NCI-H1105 treated with DMSO at 0.1 percent for 48 hours (cell line): ENCODE measurements around the gene ISG15.
"Not testable (repeated sequence)": the region's sequence is repeated elsewhere in the genome, so short reads cannot be mapped to it uniquely, and the experiment has no call there.

Source experiments
- DNase-seq: peaks from one replicate; lab custom pipeline; 2025; lab: John Stamatoyannopoulos, UW

The ISG15 gene

DNA sequence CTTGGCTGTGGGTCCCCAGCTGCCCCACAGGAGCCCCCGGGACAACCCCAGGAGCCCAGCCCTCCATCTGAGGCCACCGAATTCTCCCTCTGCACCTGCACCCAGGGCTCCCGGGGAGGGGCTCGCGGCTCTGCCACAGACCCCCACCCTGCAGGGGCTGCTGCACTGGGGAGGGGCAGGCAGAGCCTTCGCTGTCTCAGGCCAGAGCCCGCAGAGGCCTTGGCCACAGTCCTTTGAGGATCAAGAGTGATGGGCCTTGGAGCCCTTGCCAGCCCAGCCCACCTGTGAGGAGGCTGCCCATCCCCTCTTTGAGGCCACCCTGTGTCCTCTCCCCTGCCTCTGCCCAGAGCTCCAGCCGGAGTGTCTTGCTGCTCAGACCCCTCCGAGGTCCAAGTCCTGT is 37.9 kb upstream of the ISG15 start:
- no peak for DNase-seq

DNA sequence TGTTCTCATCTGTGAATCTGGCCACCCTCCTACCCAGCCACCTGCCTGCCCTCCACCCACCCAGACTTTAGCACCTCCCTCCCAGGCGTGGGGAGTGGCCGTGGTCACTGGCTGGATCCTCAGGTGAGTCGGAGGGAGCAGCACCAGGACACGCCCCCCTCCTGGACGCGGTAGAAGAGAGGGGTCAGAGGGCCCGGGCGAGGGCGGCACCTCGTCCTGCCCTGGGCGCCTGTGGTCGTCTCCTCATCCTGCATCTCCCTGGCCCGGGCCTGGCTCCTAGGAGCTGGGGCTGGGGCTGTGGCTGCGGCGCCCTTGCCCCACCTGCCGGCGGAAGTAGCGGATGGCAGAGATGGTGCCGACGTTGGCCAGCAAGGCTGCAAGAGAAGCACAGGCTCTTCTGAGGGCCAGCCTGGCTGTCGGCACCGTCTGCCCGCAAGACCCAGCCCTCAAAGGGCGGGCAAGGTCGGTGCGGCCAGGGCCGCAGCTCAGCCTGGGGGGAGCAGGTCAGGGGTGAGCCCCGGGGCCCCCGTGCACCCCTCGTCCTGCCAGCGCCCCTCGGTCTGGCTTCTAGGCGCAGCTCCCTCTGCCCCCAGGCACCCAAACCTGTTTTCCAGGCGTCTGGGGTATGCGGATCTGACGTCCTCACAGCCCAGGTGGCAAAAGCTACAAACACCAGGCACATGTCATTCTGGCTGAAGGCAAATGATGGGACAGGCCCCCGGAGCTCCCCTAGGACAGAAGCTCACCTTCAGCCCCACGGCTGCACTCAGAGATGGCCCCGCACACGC is 37.2 kb upstream of the ISG15 start:
- DNase-seq = peak; percentile 62

DNA sequence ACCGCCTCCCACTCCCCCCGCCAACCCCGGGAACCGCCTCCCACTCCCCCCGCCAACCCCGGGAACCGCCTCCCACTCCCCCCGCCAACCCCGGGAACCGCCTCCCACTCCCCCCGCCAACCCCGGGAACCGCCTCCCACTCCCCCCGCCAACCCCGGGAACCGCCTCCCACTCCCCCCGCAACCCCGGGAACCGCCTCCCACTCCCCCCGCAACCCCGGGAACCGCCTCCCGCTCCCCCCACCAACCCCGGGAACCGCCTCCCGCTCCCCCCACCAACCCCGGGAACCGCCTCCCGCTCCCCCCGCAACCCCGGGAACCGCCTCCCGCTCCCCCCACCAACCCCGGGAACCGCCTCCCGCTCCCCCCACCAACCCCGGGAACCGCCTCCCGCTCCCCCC is 36.5 kb upstream of the ISG15 start:
- DNase-seq = not testable (repeated sequence)

DNA sequence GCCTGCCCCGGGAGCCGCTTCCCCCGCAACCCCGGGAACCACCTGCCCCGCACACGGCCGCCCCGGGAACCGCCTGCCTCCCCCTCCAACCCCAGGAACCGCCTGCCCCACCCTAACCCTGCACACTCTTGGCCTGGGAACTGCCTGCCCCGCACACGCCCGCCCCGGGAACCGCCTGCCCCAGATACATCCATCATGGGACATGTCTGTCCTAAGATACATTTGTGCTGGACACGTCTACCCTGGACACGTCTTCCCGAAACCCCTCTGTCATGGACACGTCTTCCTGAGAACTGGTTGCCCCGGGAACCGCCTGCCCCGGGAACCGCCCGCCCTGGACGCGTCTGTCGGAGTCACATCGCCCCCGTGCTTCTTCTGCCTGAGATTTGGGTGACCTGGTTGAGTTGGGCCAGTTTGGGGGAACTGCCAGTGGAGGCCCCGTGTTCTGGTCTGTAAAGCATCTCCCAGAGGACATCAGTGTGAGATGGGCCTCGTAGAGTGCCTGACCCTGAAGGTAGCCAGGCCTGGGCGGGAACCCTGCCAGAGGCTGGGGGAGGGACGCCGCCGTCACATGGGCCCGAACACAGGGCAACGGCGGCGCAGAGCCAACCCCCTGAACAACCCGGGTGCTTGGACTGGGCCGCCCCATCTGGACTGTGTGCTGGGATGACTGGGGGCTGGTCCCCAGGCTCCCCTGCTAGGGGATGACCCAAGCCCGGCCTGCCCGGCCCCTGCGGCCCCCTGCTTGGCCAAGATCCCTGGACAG is 35.0 kb upstream of the ISG15 start:
- no peak for DNase-seq

DNA sequence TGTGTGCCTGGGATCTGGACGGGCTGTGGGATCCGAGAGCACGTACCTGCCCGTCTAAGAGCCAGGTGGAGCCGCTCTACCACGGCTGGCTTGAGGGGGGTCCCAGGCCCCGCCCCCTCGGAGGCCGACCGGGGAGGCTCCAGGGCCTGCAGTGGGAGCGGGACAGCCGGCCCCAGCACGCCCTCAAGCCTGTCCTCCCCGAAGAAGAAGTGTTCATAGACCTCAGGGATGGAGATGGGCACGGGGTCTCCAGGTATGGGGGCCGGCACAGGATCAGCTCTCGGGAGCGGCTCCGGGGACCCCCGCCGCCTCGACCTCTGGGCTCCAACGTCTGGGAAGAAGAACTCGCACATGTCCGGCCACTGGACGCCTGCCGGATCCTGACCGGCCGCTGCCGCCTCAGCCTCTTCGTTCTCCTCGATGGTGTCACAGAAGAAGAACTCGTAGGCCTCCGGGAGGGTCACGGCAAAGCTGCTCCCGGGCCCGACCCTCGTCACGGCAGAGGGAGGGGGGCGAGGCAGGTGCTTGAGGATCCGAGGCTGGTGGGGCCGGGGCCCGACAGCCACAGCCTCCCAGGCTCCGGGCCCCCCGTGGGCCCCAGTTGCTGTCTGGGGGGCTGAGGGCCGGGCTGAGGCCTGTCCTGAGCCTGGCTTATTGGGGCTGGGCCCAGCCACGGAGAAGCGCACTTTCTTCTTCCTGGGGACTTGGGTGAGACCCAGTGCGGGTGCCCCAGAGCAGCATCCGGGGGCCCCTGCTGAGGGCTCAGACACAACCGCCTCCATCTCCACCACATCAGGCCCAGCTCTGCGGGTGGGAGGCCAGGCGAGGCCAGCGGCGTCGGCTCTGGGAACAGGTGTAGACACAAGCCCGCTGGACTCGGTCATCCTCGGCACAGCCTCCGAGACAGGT is 34.2 kb upstream of the ISG15 start:
- no peak for DNase-seq

DNA sequence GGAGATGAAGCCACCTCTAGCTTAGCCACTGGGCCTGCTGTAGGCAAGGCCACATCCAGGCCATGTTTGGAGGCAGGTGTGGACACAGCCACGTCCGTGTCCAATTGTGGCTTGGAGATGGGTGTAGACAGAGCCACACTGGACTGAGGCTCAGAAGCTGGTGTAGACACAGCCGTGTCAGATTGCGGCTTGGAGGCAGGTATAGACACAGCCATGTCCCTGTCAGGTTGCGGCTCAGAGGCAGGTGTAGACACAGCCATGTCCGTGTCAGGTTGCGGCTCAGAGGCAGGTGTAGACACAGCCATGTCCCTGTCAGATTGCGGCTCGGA is 33.6 kb upstream of the ISG15 start:
- DNase-seq = no peak

DNA sequence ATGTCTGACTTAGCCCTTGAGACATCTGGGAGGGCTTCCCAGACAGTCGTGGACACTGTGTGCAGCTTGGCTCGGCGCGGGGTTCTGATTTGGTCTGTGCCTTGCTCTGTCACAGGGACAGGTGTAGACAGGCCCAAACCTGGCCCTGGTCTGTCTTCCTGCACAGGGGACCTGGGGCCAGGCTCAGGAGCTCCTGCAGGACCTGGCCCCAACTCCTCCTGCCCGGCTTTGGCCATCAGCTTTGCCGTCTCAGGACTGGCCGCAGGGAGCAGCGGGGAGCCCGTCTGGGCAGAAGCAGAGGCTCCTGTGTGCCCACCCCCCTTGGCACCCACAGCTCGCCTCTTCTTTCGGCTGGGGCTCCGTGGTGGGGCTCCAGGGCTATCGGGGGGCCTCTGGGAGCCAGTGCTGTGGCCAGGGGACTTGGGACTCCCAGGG is 33.1 kb upstream of the ISG15 start:
- no peak for DNase-seq

DNA sequence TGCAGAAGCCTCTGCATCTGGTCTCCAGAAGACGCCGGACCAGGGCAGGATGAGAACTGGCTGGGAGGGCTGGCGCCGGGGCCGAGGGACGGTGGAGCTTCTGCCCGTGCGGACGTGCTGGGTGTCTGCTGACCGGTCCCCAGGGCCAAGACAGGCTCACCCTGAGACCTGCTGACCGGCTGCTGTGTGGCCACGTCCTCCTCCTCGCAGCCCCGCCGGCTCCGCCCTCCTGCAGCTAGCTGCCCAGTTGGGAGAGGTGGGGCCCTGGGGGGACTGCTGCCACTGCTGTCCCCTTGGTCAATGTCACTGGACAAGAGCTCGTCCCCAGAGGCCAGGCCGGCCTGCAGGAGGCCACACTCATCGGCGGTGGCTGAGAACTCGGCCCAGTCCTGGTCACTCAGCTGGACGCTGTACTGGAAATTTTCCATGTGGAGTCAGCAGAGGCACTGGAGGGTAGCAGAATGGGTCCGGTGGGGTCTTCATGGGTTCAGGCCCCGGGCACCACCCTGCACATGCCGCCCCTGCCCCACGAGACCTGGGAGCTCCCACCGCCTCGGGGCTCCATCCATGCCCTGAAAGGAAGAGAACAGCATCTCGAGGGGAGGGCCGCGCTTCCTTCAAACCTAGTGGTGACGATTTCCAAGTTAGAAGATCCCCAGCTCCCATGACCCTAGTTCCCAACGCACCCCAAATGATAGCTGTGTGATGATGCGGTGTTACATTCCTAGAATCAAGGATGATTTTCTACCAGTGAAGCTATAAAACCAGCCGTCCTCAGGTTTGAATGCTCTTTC is 32.5 kb upstream of the ISG15 start:
- DNase-seq = no peak

DNA sequence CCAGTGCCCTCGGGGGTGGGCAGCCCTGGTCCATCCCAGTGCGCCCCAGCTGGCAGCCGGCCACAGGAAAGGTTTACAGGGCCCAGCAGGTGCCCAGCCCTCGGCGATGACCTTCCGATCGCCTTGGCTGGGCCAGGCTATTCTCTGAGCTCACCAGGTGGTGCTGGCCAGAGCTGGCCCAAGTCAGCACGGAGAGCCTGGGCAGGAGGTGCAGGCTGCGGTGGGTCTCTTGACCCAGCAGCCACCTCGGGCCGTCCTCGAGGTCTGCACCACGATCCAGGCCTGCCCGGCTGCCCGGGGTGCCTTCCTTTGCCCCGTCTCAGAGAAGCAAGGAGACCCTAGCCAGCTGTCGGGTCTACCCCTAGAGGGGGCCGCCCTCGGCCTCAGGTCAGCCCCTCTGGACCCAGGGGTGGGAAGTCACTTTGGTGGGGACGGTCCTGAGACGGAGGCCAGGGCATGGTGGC is 31.8 kb upstream of the ISG15 start:
- DNase-seq = no peak

DNA sequence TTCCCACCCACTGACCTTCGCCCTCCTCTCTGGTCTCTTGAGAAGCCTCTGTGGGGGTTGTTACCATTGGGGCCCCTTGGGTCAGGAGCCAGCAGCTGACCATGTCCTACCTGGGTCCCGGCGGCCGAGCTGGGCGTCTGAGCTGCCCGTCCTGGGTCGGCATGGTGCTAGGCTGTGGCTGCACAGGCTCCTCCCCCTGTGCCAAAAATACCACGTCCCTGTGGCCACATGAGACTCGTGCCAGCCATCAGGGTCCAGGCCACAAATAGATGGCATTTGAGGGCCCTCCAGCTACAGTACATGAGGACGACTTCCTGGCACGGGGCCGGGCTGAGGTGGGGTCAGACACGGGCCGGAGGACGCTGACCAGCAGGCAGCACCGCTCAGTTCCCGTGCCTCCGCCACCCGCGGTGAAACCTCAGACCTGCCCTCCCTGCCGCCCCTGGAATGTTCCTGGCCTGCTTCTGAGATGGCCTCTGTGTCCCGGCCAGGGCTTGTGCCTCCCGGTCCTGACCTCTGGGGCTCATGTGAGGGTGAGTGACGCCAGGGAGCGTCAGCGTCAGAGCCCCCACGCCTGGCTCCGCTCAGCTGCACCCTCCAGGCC is 31.2 kb upstream of the ISG15 start, which contains the start of gene PERM1:
Gene PERM1 (minus strand): TSS at position 139 of the 604 bp plus-strand sequence. CDS start 1,064 bp downstream, outside the sequence.
- DNase-seq = no peak

DNA sequence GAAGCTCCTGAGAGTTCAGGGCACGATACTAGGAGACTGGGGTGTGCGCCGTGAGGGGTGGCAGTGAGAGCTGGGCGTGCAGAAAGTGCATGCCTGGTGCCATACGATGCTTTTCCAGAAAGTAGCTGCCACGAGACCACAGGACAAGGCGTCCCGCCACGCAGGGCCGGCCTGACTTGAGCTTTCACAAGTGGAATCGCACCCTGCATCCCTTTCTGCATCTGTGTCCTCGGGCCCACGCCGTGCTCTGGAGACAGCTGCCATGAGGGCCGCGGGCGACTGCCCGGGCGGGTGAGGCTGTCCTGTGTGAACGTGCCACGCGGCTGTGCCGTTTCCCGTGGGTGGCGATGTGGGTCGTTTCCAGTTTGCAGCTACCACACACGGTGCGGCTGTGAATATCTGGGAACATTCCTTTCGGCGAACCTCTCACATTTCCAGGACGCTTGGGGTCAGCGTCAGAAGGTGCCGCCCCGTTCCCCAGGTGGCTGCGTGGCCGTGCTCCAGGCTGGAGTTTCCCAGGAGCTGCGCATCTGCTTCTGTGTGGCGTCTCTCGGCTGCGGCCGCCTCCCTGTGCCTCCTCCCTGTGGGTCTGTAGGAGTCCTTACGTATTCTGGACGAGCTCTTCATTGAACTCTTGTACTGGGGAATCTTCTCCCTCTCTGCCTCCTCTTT is 30.4 kb upstream of the ISG15 start:
- no peak for DNase-seq

DNA sequence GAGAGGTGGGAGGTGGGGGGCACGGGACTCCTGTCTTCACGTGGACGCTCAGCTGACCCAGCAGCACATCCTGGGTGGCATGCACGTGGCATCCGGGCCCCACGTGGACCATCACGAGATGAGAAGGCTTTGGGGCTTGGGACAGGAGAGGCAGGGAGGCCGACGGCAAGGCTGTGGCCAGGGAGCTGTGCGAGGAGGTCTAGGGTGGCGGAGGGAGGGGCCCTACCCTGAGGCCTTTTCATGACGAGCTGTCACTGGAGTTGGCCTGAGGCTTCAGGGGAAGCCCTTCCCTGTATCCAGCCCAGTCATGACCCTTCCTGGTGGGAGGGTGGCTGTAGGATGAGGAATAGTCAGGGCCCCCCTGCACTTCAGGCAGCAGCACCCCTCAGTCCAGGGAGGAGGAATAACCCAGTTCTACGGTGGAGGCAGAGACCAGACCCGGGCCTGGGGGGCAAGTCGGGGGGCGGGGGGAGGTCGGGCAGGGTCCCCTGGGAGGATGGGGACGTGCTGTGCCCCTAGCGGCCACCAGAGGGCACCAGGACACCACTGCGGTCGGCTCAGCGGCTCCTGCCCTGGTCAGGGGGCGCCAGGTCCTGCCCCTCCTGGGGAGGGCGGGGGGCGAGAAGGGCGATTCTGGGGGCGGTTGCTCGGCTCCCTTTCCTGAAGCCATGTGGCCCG is 29.4 kb upstream of the ISG15 start:
- DNase-seq = peak; percentile 22

DNA sequence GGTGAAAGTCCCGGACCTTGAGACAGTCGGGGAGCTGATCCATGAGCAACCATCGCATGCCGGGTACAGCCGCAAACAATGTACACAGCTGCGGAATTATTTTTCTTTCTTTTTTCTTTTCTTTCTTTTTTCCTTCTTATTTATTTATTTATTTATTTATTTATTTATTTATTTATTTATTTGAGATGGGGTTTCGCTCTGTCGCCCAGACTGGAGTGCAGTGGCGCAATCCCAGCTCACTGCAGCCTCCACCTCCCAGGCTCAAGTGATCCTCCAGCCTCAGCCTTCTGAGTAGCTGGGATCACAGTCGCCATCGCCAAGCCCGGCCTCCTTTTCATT is 28.9 kb upstream of the ISG15 start:
- no peak for DNase-seq

DNA sequence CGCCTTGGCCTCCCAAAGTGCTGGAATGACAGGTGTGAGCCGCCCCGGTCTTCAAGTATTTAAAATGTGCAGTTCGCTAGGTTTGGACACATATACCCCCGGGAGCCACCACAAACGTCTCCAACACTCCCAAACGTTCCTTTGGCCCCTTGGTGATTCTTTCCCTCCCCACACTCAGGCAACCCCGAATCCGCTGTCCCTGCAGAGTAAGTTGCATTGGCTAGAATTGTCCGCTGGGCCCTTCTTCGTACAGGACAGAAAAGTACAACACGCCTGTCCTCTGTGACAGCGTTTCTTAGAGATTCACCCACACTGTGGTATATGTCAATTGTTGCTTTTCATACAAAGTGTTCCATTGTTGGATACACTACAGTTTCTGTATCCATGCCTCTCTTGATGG is 28.2 kb upstream of the ISG15 start:
- DNase-seq = no peak

DNA sequence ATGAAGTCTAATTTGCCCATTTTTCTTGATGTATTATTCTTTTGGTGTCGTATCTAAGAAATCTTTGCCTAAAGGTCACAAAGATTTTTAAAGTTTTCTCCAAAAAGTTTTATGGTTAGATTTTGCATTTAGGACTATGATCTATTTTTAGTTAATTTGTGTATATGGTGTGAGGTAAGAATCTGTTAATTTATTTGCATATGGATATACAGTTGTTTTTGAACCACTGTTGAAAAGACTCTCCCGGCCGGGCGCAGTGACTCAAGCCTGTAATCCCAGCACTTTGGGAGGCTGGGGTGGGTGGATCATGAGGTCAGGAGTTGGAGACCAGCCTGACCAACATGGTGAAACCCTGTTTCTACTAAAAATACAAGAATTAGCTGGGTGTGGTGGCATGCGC is 25.2 kb upstream of the ISG15 start:
- DNase-seq = not testable (repeated sequence)

DNA sequence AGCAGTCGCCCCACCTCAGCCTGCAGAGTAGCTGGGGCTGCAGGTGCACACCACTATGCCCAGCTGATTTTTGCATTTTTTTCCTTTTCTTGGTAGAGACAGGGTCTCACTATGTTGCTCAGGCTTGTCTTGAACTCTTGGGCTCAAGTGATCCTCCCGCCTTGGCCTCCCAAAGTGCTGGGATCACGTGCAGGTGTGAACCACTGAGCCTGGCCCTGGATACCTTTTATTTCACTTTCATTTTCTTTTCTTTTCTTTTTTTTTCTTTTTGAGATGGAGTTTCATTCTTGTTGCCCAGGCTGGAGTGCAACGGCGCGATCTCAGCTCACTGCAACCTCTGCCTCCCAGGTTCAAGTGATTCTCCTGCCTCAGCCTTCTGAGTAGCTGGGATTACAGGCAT is 22.0 kb upstream of the ISG15 start:
- not testable (repeated sequence) for DNase-seq

DNA sequence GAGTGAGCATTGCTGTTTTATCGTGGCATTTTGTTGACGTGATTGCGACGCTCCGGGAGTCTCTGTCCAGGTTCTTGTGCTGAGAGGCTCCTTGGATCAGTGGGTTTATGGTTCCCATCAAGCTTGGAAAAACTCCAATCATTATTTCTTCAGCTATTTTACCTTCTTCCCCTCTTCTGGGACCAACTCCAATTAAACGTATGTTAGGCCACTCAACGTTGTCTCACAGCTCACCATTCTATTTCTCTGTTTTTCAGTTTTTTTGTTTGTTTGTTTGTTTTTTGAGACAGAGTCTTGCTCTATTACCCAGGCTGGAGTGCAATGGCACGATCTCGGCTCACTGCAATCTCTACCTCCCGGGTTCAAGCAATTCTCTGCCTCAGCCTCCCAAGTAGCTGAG is 21.4 kb upstream of the ISG15 start:
- no peak for DNase-seq

DNA sequence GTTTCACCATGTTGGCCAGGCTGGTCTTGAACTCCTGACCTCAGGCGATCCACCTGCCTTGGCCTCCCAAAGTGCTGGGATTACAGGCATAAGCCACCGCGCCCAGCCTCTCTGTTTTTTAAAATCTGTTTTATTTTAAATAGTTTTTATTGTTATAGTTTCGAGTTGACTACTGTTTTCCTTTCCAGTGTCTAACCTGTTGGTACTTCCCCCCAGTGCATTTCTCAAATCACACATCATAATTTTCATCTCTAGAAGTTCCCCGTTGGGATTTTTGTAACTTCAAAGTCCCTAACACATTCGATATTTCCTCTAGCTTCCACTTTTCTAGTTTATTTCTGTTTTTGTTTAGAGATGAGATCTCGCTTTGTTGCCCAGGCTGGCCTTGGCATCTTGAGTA is 20.9 kb upstream of the ISG15 start:
- no peak for DNase-seq

DNA sequence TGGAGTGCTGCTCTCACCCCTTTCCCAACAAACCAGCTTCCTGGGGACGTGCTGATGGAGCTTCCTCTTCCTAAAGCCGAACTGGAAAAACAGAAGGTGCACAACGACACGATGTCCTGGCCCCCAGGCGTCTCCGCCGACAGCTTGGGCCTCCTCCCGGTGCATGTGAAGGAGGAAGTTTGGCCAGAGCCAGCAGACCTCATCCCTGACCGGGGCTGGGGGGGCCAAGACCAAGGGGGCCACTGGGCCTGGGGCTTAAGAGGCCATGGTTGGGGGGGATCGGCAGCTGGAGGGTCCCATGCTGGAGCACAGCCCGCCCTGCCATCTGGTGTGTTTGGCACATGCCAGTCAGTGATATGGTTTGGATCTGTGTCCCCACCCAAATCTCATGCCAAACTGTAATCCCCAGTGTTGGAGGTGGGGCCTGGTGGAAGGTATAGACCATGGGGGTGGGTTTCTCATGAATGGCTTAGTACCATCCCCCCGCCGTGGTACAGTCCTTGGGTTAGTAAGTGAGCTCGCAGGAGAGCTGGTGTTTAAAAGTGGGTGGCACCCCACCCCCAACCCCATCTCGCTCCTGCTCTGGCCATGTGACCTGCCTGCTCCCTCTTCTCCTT is 19.8 kb upstream of the ISG15 start:
- DNase-seq = no peak

DNA sequence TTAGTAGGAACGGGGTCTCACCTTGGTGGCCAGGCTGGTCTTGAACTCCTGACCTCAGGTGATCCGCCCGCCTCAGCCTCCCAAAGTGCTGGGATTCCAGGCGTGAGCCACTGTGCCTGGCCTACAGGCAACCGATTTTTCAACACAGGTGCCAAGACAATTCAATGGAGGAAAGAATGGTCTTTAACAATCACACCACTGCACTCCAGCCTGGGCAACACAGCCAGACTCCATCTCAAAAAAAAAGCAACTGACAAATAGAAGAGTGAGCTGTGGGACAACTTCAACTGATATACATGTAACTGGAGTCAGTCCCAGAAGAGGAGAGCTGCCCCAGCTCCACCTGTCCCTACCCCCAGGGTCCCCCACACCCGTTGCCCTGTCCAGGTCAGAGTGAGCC is 18.8 kb upstream of the ISG15 start:
- not testable (repeated sequence) for DNase-seq
